ENCODE measurements around the gene GON4L. TPM values are rescaled to one million over a fixed set of nuclear protein-coding genes. Genes with fewer than 3 reads are reported as not detected.

GON4L gene
- total RNA-seq, 1 donor from 2014 or later = 59.5 TPM

DNA sequence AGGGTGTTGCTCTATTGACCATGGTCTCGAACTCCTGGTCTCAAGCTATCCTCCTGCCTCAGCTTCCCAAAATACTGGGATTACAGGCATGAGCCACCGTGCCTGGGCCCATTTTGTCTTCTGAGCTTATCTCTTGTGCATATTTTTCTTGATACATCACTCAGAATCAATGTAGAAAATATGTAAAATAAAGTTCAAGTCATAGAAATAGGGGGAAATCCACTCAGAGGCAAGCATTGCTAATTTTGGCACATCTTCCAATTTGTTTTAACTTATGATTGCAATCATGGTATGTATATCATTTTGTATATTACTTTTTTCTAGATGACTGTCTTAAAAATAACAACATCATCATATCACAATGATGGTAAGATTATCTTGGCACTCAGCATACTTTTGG lies 32.6 kb upstream of the GON4L start:
- H3K4me3 Mint-ChIP-seq = no peak overlapping the region
- no peak for TF ChIP-seq CTCF (conservative IDR thresholded peaks at IDR 0.05)
- H3K36me3 Mint-ChIP-seq (ENCODE audit: low read depth) = no peaks in the 10 kb centered on the region
- peaks cover 4% of the 10 kb centered on the region for H3K4me1 Mint-ChIP-seq
- no peaks in the 10 kb centered on the region for H3K27me3 Mint-ChIP-seq (ENCODE audit: low read depth)
- no peaks in the 10 kb centered on the region for H3K9me3 Mint-ChIP-seq
- H3K27ac Mint-ChIP-seq (ENCODE audit: unreplicated experiment) = no peak overlapping the region
- no peak for DNase-seq (ENCODE audit: low read depth, low spot score)

GRCh38 chr1:155888481-155888880 lies 31.5 kb upstream of the GON4L start:
- no peak for DNase-seq (ENCODE audit: low read depth, low spot score)
- Mint-ChIP-seq H3K27me3 (ENCODE audit: low read depth) (no peaks in the 10 kb centered on the region), H3K36me3 (ENCODE audit: low read depth) (no peaks in the 10 kb centered on the region), H3K4me1 (peaks cover 11% of the 10 kb centered on the region), H3K4me3 (no peak overlapping the region), H3K9me3 (no peaks in the 10 kb centered on the region), H3K27ac (ENCODE audit: unreplicated experiment) (no peak overlapping the region)
- TF ChIP-seq CTCF (conservative IDR thresholded peaks at IDR 0.05) = no peak

DNA sequence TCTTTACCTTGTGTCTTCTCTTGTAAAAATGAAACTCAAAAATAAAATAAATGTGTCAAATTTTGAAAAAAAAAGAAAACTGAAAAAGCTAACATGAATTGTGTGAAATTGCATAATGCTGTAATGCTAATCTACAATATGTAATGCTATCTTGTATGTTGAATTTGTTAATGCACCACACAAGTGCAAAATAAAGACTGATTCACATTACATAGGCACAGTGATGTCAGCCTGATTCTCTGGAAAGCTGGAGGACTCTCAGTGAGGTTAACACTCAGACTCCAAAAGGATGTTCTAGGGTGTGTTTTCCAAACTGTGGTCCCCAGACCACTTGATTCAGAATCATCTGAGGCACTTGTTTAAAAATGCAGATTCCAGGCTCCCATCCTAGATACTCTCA lies 28.0 kb upstream of the GON4L start:
- Mint-ChIP-seq H3K4me3 (no peak overlapping the region), H3K4me1 (peaks cover 9% of the 10 kb centered on the region), H3K27ac (ENCODE audit: unreplicated experiment) (no peak overlapping the region), H3K27me3 (ENCODE audit: low read depth) (no peaks in the 10 kb centered on the region), H3K9me3 (no peaks in the 10 kb centered on the region), H3K36me3 (ENCODE audit: low read depth) (no peaks in the 10 kb centered on the region)
- no peak for DNase-seq (ENCODE audit: low read depth, low spot score)
- TF ChIP-seq CTCF (conservative IDR thresholded peaks at IDR 0.05) = no peak

DNA sequence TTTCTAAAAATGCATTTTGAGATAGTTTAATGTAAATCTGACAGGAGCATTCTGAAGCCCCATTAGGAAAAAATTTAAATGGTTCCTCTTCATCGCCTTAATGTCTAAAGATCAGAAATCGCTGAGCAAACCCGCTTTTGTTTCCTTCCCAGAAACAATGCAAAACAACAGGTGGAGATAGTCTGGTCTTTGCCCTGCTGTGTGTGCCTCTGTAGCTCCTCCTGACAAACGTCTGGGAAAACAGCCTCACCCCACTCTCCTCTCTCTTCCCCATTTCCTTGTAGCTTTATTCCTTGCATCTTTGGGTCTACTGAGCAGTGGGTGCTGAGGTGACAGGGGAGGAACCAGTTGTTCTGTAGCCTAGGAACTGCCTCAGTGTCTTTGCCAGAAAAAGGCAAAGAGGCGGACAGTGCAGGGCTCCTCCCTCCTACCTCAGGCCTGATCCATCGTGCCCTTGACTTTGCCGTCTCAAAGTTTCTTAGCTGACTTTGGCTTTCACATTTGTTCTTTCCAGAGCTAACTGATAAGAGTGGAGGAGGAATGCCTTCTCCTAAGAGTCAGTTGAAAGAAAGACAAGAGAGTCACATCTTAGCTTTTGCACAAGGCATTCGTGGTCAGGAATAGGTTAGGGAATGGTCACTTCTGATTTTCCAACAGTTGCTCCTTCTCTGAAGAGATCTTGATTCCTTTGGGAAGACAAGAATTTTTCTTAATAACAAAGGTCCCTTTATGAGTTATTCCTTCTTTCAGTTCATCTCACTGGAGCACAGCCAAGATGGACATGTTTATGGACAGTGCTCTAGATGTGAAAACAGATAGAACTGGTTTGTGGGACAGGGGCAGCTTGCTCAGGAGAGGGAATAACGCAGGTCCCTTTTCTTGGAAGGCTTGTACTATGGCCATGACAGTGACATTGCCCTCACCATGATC lies 27.3 kb upstream of the GON4L start:
- Mint-ChIP-seq H3K27ac (ENCODE audit: unreplicated experiment) (no peak overlapping the region), H3K9me3 (no peaks in the 10 kb centered on the region), H3K4me1 (peaks cover 9% of the 10 kb centered on the region), H3K4me3 (no peak overlapping the region), H3K36me3 (ENCODE audit: low read depth) (no peaks in the 10 kb centered on the region), H3K27me3 (ENCODE audit: low read depth) (no peaks in the 10 kb centered on the region)
- no peak for DNase-seq (ENCODE audit: low read depth, low spot score)
- no peak for TF ChIP-seq CTCF (conservative IDR thresholded peaks at IDR 0.05)

DNA sequence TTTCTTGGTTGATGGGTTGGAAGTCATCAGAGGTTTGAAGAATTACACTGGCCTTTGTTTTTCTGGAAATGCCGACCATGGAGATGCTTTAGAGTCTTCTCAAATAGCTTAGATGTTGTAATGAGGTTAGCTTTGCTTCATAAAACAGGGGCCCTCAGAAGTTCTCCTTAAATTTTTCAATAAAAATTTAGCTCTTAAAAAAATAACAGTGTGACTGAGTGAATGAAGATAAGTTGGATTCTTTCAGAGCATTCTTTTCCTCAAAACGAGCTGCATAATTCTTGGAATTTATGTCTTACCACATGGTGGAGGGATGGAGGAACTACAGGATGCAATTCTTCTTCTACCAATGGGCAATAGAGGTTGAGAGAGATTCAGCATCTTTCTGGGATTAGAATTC lies 25.8 kb upstream of the GON4L start:
- H3K36me3 Mint-ChIP-seq (ENCODE audit: low read depth) = no peaks in the 10 kb centered on the region
- DNase-seq (ENCODE audit: low read depth, low spot score) = no peak
- peaks cover 9% of the 10 kb centered on the region for H3K4me1 Mint-ChIP-seq
- H3K9me3 Mint-ChIP-seq = no peaks in the 10 kb centered on the region
- H3K27ac Mint-ChIP-seq (ENCODE audit: unreplicated experiment) = no peak overlapping the region
- no peak for TF ChIP-seq CTCF (conservative IDR thresholded peaks at IDR 0.05)
- H3K4me3 Mint-ChIP-seq = no peak overlapping the region
- H3K27me3 Mint-ChIP-seq (ENCODE audit: low read depth) = no peaks in the 10 kb centered on the region

Data from neural crest cell (in vitro differentiated cells).